GM23338 (cell line): Measurements from ENCODE around the gene CDK16. TPM values are rescaled to one million over a fixed set of nuclear protein-coding genes. Genes with fewer than 3 reads are reported as not detected.

ENCODE experiments used
- ATAC-seq: fragments of 200-7000 bp; cut with Tn5 transposase; 3 replicates; pipeline ENCODE4 v1.9.1; 2020
- DNase-seq: peaks from one replicate; pipeline ENCODE4 v3.0.0-alpha.2; 2015; ENCODE audit warnings: low spot score
- H2AFZ ChIP-seq: fragments of 200-600 bp; sonication (generic); 2 replicates; pipeline ENCODE4 v1.8.0; 2016; ENCODE audit warnings: antibody characterized with exemption, mild to moderate bottlenecking, moderate library complexity
- H3F3A ChIP-seq: fragments of 200-600 bp; sonication (generic); replicated peaks from 2 replicates; pipeline ENCODE4 v1.8.0; 2017; ENCODE audit warnings: antibody characterized with exemption, mixed run types, low read depth
- H3K27ac ChIP-seq: fragments of 200-600 bp; sonication (generic); 2 replicates; pipeline ENCODE4 v1.6.1; 2016; ENCODE audit warnings: low read depth
- H3K27me3 ChIP-seq: fragments of 200-600 bp; sonication (generic); 2 replicates; pipeline ENCODE4 v1.8.0; 2016; ENCODE audit warnings: mild to moderate bottlenecking, mixed run types, moderate library complexity; ENCODE audit not compliant: insufficient read depth
- H3K36me3 ChIP-seq: fragments of 200-600 bp; sonication (generic); 2 replicates; pipeline ENCODE4 v1.8.0; 2016; ENCODE audit warnings: mild to moderate bottlenecking; ENCODE audit not compliant: insufficient read depth
- H3K4me1 ChIP-seq: fragments of 200-600 bp; sonication (generic); 2 replicates; pipeline ENCODE4 v1.8.0; 2016; ENCODE audit warnings: mild to moderate bottlenecking, moderate library complexity; ENCODE audit not compliant: insufficient read depth
- H3K4me2 ChIP-seq: fragments of 200-600 bp; sonication (generic); 2 replicates; pipeline ENCODE4 v1.7.1; 2017; ENCODE audit warnings: mixed run types
- H3K4me3 ChIP-seq: fragments of 200-600 bp; sonication (generic); 2 replicates; pipeline ENCODE4 v1.6.1; 2016; ENCODE audit warnings: mixed run types
- H3K79me2 ChIP-seq: fragments of 200-600 bp; sonication (generic); replicated peaks from 2 replicates; pipeline ENCODE4 v1.8.0; 2017; ENCODE audit warnings: mild to moderate bottlenecking; ENCODE audit not compliant: insufficient read depth
- H3K9me2 ChIP-seq: fragments of 200-600 bp; sonication (generic); 2 replicates; pipeline ENCODE4 v1.8.0; 2017; ENCODE audit not compliant: insufficient read depth
- H4K20me1 ChIP-seq: fragments of 200-600 bp; sonication (generic); replicated peaks from 2 replicates; pipeline ENCODE4 v1.8.0; 2017; ENCODE audit warnings: mild to moderate bottlenecking; ENCODE audit not compliant: insufficient read depth
- H3K27ac Mint-ChIP-seq: 2 replicates; pipeline ENCODE4 v1.8.0; 2020; ENCODE audit warnings: inconsistent platforms, mild to moderate bottlenecking, moderate library complexity, mixed read lengths
- H3K27me3 Mint-ChIP-seq: 3 replicates; pipeline ENCODE4 v1.8.0; 2022; ENCODE audit warnings: low read depth, mild to moderate bottlenecking, moderate library complexity, mixed read lengths, inconsistent platforms; ENCODE audit not compliant: insufficient read depth, poor library complexity
- H3K36me3 Mint-ChIP-seq: 3 replicates; pipeline ENCODE4 v1.8.0; 2021; ENCODE audit warnings: low read depth, mild to moderate bottlenecking, inconsistent platforms, moderate library complexity, mixed read lengths
- H3K4me1 Mint-ChIP-seq: 3 replicates; pipeline ENCODE4 v1.8.0; 2020; ENCODE audit warnings: mild to moderate bottlenecking, inconsistent platforms, mixed read lengths
- H3K4me3 Mint-ChIP-seq: 3 replicates; pipeline ENCODE4 v1.8.0; 2021; ENCODE audit warnings: moderate library complexity, mild to moderate bottlenecking, inconsistent platforms, mixed read lengths
- H3K9me3 Mint-ChIP-seq: 3 replicates; pipeline ENCODE4 v1.8.0; 2020; ENCODE audit warnings: moderate library complexity, mild to moderate bottlenecking, inconsistent platforms, mixed read lengths
- CREB1 ChIP-seq: fragments of 250-450 bp; sonication (Bioruptor Pico); IDR thresholded peaks from 2 replicates; pipeline ENCODE4 v1.5.0; 2020; ENCODE audit warnings: low read depth, mild to moderate bottlenecking, moderate library complexity
- ETS1 ChIP-seq: IDR thresholded peaks from 2 replicates; pipeline ENCODE4 v1.6.1; 2016; ENCODE audit warnings: antibody characterized with exemption
- EZH2 ChIP-seq: fragments of 200-600 bp; sonication (generic); IDR thresholded peaks from one replicate; pipeline ENCODE4 v1.8.0; 2017; ENCODE audit warnings: antibody characterized with exemption, mild to moderate bottlenecking, low read depth; ENCODE audit not compliant: unreplicated experiment
- EZH2phosphoT487 ChIP-seq: fragments of 200-600 bp; sonication (generic); IDR thresholded peaks from one replicate; pipeline ENCODE4 v1.8.1; 2018; ENCODE audit warnings: antibody characterized with exemption; ENCODE audit not compliant: unreplicated experiment
- JUNB ChIP-seq: IDR thresholded peaks from one replicate; pipeline ENCODE4 v1.6.1; 2016; ENCODE audit warnings: antibody characterized with exemption; ENCODE audit not compliant: unreplicated experiment
- NANOG ChIP-seq: IDR thresholded peaks from 2 replicates; pipeline ENCODE4 v1.6.1; 2016; ENCODE audit warnings: antibody characterized with exemption, borderline replicate concordance
- POLR2AphosphoS5 ChIP-seq: IDR thresholded peaks from 2 replicates; pipeline ENCODE4 v1.6.1; 2016; ENCODE audit warnings: antibody characterized with exemption, low read depth
- REST ChIP-seq: IDR thresholded peaks from one replicate; pipeline ENCODE4 v1.6.1; 2018; ENCODE audit warnings: antibody characterized with exemption; ENCODE audit not compliant: unreplicated experiment
- STAT1 ChIP-seq: IDR thresholded peaks from one replicate; pipeline ENCODE4 v1.6.1; 2016; ENCODE audit warnings: antibody characterized with exemption; ENCODE audit not compliant: unreplicated experiment
- ZNF114 ChIP-seq: fragments of 250-450 bp; sonication (Bioruptor Pico); IDR thresholded peaks from 2 replicates; pipeline ENCODE4 v1.5.0; 2020; ENCODE audit warnings: mild to moderate bottlenecking, moderate library complexity
- ZNF331 ChIP-seq: fragments of 250-450 bp; sonication (Bioruptor Pico); IDR thresholded peaks from 2 replicates; pipeline ENCODE4 v1.5.0; 2020; ENCODE audit warnings: low read depth, mild to moderate bottlenecking, moderate library complexity
- ZNF462 ChIP-seq: fragments of 250-450 bp; sonication (Bioruptor Pico); IDR thresholded peaks from 2 replicates; pipeline ENCODE4 v1.5.0; 2020; ENCODE audit warnings: mild to moderate bottlenecking, moderate library complexity
- polyA plus RNA-seq: library from polyadenylated mRNA; unstranded; fragments of >200 nt; fragmentation: Nextera tagmentation; extraction: Ambion mirVana; gene quantifications from 2 replicates; pipeline ENCODE4 v1.2.1, GENCODE V29; 2016
- total RNA-seq: library from RNA; depleted of rRNA; stranded (reverse); fragments of >200 nt; shearing (Covaris generic); gene quantifications from 2 replicates; pipeline ENCODE4 v1.2.3, GENCODE V29; 2014
- TF ChIP-seq, protein P1 (sequence below), 2 experiments: fragments of 200-600 bp in 1 of 2; sonication (generic) in 1 of 2; conservative IDR thresholded peaks; 2 replicates each; pipeline versions ENCODE4 v1.5.1 to v1.6.1; 2016 to 2017; ENCODE audit warnings: antibody characterized with exemption in 2 of 2, low read depth in 2 of 2, mild to moderate bottlenecking in 2 of 2, moderate library complexity in 1 of 2

CDK16 gene
- total and polyA plus RNA-seq, 2 experiments from 2014 or later, result 58.9 to 158 TPM

DNA sequence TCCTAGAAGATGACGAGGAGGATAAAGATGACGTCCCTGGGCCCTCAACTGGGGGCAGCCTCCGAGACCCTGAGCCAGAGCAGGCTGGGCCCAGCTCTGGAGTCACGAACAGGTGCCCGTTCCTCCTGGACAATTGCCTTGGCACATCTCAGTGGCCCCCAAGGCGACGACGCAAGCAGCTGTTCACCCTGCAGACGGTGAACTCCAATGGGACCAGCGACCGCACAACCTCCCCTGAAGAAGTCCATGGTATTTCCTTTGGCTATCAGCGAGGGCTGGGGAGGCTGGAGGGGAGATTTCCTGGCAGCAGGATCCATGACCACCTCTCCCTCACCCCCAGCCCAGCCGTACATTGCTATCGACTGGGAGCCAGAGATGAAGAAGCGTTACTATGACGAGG is 26.2 kb downstream of the CDK16 start:
- Histone ChIP-seq H3K4me2 (no peak overlapping the region), H3K27ac (no peak overlapping the region), H3K27me3 (no peaks in the 10 kb centered on the region), H3K9me2 (no peaks in the 10 kb centered on the region), H3K79me2 (no peaks in the 10 kb centered on the region), H3F3A (no peaks in the 10 kb centered on the region), H4K20me1 (no peaks in the 10 kb centered on the region), H3K4me1 (no peaks in the 10 kb centered on the region), H2AFZ (no peak overlapping the region), H3K4me3 (no peak overlapping the region), H3K36me3 (no peaks in the 10 kb centered on the region)
- TF ChIP-seq, protein P1, sequence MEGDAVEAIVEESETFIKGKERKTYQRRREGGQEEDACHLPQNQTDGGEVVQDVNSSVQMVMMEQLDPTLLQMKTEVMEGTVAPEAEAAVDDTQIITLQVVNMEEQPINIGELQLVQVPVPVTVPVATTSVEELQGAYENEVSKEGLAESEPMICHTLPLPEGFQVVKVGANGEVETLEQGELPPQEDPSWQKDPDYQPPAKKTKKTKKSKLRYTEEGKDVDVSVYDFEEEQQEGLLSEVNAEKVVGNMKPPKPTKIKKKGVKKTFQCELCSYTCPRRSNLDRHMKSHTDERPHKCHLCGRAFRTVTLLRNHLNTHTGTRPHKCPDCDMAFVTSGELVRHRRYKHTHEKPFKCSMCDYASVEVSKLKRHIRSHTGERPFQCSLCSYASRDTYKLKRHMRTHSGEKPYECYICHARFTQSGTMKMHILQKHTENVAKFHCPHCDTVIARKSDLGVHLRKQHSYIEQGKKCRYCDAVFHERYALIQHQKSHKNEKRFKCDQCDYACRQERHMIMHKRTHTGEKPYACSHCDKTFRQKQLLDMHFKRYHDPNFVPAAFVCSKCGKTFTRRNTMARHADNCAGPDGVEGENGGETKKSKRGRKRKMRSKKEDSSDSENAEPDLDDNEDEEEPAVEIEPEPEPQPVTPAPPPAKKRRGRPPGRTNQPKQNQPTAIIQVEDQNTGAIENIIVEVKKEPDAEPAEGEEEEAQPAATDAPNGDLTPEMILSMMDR (conservative IDR thresholded peaks at IDR 0.05; ENCODE audit: low read depth in 2 of 2), result no peak
- TF ChIP-seq ZNF331 (CRISPR knock-in tag), result no peak
- TF ChIP-seq ETS1, result no peak
- TF ChIP-seq EZH2, result no peak
- TF ChIP-seq POLR2AphosphoS5, result no peak
- no peak for TF ChIP-seq STAT1
- TF ChIP-seq CREB1 (CRISPR knock-in tag), result no peak
- no peak for TF ChIP-seq REST
- TF ChIP-seq NANOG, result no peak
- TF ChIP-seq ZNF114, result no peak
- TF ChIP-seq EZH2phosphoT487, result no peak
- TF ChIP-seq JUNB, result no peak
- no peak for TF ChIP-seq ZNF462 (CRISPR knock-in tag)
- Mint-ChIP-seq H3K36me3 (peaks cover 66% of the 10 kb centered on the region), H3K27ac (no peak overlapping the region), H3K27me3 (peaks cover 9% of the 10 kb centered on the region), H3K4me1 (no peaks in the 10 kb centered on the region), H3K4me3 (no peak overlapping the region), H3K9me3 (no peaks in the 10 kb centered on the region)
- ATAC-seq (no peak), DNase-seq (no peak)
